NCI-H1694 treated with DMSO at 0.1 percent for 48 hours (cell line): ENCODE measurements around the gene LYAR.
"Not testable (repeated sequence)": the region's sequence is repeated elsewhere in the genome, so short reads cannot be mapped to it uniquely, and the experiment has no call there.

Experiments used
- DNase-seq: peaks from one replicate; lab custom pipeline; 2025; lab: John Stamatoyannopoulos, UW

LYAR gene

DNA sequence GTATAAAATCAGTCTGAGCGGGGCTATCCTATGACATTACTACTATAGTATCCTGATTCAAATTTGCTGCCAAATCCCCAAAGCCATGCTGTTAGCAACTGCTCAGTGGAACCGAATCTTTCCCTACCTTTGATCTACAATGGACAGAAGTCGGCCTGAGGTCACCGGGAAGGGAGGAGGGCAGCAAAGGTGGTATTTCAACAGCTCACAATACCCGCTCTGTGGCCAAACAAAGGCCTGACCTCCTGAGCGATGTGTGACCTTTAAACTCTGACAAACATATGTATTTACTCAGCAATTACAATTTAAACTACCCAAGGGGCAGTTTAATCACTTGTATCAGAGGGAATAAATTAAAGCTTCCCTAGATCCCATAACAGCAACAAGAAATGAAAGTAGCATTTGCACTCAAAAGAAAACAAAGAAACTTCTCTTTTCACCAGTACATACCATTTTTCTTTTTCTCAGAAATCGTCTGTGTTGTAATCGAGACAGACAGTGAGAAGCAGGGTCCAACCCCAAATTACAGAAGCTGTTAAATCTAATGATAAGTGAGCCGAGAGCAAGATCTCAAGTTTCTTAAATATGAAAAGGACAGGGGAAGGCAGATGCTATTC, 30.4 kb downstream of the LYAR start:
- DNase-seq, result no peak

DNA sequence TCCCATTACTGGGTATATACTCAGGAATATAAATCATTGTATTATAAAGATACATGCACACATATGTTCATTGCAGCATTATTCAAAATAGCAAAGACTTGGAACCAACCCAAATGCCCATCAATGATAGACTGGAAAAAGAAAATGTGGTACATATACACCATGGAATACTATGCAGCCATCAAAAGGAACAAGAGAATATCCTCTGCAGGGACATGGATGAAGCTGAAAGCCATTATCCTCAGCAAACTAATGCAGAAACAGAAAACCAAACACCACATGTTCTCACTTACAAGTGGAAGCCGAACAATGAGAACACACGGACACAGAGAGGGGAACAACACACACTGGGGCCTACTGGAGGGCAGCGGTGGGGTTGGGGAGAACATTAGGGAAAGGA, 32.2 kb downstream of the LYAR start:
- not testable (repeated sequence) for DNase-seq

DNA sequence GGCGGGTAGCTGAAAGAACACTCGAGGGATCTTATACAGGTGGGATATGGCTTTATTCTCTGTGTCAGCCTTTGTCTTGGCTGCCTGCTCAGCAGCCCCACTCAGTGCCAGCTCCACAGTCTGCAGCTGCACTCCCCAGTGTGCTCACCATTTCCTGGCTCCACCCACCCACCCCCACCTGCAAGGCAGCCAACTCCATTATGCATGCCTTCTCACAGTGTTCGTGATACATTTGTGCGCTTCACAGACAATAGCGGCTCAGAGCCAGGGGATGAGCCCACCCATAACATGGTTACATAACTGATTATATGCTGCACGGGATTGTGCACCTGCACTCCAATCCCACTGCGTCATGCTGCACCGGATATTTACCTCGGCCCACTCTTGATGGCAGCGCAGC, 33.2 kb downstream of the LYAR start:
- no peak for DNase-seq

- no peak for DNase-seq
Observed at GRCh38 chr4:4254666-4255065, 35.3 kb downstream of the LYAR start.

DNA sequence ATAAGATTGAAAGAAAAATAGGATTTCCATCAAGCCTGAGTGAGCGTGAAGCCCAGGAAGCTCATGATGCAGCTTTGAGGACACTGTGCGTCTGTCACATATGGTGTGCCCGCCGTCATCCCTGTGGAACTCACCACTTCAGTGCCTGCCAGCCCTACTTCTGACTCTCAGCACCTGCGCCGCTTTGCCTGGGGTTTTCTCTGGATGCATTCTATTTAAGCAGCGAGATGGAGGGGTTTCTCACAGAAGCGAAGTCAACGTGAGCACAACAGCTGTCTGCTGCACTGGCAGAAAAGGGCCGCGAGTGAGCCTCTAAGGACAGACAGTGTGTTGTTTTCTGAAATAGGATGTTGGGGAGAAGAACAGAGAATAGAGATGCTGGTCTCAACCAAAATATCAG, 35.8 kb downstream of the LYAR start:
- no peak for DNase-seq

- DNase-seq, result no peak
Observed at GRCh38 chr4:4249866-4250265, 40.1 kb downstream of the LYAR start.

GRCh38 chr4:4249342-4249741, 40.6 kb downstream of the LYAR start:
- DNase-seq, result not testable (repeated sequence)

DNA sequence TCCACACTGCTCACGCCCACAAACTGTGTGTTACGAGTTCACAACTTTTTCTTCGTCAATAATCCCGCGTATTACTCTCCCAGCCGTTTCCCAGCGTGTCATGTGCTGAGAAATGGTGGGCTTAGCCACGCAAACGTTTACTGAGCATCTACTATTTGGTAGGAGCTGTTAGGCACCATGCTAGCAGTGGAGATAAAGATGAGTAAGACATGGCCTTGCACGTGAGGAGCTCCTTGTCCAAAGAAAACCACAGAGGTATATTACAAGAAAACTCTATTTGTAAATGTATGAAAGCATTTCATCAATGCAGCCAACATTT, 41.1 kb downstream of the LYAR start:
- no peak for DNase-seq

DNA sequence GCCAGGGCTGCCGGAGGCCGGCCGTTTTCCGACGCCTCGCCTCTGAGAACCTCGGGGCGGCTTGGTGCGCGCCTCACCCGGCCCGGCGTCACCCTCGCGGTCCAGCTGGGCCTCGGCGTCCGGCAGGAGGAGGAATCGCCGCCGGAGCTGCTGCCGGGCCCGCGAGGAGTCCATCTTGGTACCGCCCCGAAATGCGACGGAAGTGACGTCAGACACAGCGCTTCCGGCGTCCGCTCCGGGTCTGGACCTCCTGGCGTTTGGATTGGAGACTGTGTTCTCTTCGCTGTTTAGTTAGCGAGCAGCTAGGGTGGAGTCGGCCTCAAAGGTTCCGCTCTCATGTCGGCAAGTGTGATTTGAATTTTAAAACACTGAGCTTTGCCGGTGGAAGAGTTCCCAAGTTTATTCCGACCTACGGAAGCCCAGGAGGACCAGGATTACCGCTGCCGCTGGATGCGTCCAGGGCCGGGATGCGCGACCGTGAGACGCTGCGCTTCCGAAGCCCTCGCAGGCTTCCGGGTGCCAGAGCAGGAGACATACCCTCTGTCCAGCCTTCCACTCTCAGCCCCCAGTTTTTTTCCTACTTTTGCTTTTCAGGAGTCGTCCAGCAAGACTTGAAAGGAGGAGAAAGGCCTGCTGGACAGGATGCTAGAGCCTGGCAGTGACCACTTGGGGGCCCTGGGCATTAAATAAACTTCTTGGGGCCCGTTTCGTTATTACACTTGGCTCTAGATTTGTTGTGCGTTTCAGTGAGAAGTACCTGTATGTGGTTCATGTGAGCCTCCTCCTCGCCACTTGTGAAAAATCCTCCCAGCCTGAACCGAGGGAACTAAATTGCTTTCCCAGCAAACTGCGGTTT, 41.7 kb downstream of the LYAR start, which contains the start of gene TMEM128:
TSS of gene TMEM128 (minus strand) at position 195 of the 856 bp plus-strand sequence. CDS start at position 174, 21 bp downstream.
- peak; percentile 86 for DNase-seq

- DNase-seq, result no peak
Observed at GRCh38 chr4:4247696-4248028, 42.3 kb downstream of the LYAR start.

GRCh38 chr4:4245172-4245571, 44.8 kb downstream of the LYAR start:
- no peak for DNase-seq

GRCh38 chr4:4239551-4239950, 50.4 kb downstream of the LYAR start:
- not testable (repeated sequence) for DNase-seq

DNA sequence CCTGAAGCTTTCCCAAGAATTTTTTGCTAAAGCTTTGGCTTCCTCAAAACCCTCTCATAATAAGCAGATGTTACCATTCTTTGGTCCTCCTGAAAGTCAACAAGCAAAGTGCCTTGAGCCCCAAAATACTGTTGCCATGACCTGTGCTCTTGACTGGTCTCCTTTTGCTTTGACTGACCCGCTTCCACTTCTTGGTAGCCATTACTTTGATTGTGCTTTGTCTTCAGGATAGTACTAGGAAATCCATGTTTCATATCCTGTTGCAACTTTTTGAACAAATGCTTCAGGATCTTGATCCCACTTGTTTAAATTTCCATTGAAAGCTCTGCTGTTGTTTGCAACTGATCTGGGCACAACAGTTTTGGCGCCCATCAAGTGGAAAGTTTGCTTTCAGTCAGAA, 56.3 kb downstream of the LYAR start:
- DNase-seq, result no peak

GRCh38 chr4:4228356-4228668, 61.6 kb downstream of the LYAR start:
- DNase-seq, result no peak

DNA sequence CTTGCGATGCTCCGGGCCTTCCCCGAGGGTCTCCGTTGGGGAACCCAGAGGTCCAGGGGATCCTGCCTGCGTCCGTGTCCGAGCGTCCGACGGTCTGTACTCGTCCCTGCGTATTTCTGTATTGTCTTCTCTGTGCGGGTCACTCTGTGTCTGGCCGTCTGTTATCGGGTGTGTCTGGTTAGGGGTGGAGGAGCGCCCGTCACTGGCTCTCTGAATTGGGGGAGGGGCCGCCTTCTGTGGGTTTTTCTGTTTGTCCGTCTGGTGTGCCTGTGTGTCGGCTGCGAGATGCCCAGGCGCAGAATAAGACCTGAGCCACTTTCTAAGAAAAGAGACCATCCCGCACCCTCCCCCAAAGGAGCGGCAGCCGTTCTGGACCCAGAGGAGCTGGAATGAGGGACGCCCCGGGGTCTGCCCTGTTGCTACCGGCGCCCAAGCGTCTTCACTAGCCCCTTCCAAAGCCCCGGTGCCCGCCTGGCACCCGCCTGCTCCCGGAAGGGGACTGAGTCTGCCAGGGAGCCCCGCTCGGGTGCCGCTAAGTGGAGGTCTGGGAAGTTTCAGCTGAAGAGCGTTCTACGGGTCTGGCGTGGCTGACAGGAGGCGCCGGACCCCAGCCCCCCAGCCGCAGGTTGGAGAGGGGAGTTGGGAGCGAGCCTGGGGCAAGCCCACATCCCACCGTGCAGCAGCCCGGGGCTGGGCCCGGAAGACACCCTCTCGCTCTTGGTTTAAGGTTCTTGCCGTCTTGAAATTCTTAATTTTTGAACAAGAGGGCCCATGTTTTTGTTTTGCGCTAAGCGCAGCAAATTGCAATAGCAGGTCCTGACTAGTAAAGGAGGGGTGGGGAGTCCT, 62.2 kb downstream of the LYAR start:
- DNase-seq, result no peak

DNA sequence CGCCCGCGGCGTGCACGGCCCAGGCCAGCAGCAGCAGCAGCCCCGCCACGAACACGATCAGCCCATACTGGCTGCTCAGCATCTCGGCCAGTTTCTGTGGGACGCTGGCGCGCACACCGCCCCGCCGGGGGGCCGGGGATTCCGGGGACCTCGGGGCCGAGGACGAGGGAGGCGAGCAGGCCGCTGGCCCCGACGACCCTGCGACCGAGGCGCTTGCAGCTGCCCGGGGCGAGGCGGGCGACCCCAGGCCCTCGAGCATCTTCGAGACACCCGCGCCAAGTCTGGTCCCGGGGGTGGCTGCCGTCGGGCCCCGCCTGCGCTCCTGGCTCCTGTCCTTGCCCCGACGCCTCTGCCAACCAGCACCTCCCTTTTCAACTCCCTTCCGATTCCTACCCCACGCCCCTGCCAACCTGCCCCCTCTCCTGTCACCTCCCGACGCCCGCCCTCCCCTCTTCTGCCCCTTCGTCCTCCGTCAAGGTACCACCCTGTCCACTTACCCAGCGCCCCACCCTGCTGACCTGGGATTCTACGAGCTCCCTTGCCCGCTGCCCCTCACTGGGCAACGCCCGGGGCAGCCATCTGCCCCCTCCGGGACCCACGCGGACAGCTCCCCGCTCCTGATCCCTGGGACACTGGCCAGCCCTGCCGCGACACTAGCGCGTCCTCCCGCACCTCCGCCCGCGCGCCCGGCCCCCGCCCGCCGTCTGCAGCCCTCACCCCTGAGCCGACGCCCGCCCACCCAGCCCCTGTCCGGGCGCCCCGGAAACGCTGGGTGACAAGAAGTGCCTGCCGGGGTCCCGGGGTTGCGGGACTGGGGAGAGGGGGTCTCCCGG, 63.1 kb downstream of the LYAR start, which contains the start of gene OTOP1:
TSS of gene OTOP1 (minus strand) at position 324 of the 833 bp plus-strand sequence. CDS start at position 259, 65 bp downstream.
- no peak for DNase-seq

- DNase-seq, result no peak
Observed at GRCh38 chr4:4225915-4226605, 63.9 kb downstream of the LYAR start.
